MG63 (cell line): ENCODE data around the gene C2CD4C. TPM values are rescaled to one million over a fixed set of nuclear protein-coding genes. Genes with fewer than 3 reads are reported as not detected.
"Not testable (repeated sequence)": the region's sequence is repeated elsewhere in the genome, so short reads cannot be mapped to it uniquely, and the experiment has no call there.

Experiments used
- DNase-seq: peaks from one replicate; pipeline ENCODE4 v3.0.0-alpha.2; 2020
- H3K27me3 ChIP-seq: fragments of 250-450 bp; sonication (Bioruptor Pico); 2 replicates; pipeline ENCODE4 v1.5.1; 2020; ENCODE audit warnings: mild to moderate bottlenecking, moderate library complexity
- H3K36me3 ChIP-seq: fragments of 250-450 bp; sonication (Bioruptor Pico); 2 replicates; pipeline ENCODE4 v1.5.1; 2020; ENCODE audit warnings: mild to moderate bottlenecking, moderate library complexity
- H3K4me3 ChIP-seq: fragments of 250-450 bp; sonication (Bioruptor Pico); 2 replicates; pipeline ENCODE4 v1.5.1; 2020; ENCODE audit warnings: mild to moderate bottlenecking, moderate library complexity
- H3K9me3 ChIP-seq: fragments of 250-450 bp; sonication (Bioruptor Pico); 2 replicates; pipeline ENCODE4 v1.5.1; 2020; ENCODE audit warnings: mild to moderate bottlenecking, moderate library complexity
- total RNA-seq: library from RNA; depleted of rRNA; stranded (reverse); fragments of >200 nt; shearing (Covaris generic); gene quantifications from 2 replicates; pipeline ENCODE4 v1.2.3, GENCODE V29; 2014; ENCODE audit warnings: low replicate concordance; rRNA removed

C2CD4C gene, protein sequence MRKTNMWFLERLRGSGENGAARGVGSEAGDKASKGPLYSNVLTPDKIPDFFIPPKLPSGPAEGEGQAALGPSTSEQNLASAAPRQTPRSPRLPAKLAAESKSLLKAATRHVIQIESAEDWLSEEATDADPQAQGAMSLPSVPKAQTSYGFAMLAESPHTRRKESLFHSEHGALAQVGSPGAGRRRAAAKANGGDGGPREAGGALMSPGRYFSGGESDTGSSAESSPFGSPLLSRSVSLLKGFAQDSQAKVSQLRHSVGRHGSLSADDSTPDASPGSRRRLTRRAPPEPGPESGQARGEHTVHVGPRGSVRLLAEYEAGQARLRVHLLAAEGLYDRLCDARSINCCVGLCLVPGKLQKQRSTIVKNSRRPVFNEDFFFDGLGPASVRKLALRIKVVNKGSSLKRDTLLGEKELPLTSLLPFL
- total RNA-seq = not detected in 2 replicates

DNA sequence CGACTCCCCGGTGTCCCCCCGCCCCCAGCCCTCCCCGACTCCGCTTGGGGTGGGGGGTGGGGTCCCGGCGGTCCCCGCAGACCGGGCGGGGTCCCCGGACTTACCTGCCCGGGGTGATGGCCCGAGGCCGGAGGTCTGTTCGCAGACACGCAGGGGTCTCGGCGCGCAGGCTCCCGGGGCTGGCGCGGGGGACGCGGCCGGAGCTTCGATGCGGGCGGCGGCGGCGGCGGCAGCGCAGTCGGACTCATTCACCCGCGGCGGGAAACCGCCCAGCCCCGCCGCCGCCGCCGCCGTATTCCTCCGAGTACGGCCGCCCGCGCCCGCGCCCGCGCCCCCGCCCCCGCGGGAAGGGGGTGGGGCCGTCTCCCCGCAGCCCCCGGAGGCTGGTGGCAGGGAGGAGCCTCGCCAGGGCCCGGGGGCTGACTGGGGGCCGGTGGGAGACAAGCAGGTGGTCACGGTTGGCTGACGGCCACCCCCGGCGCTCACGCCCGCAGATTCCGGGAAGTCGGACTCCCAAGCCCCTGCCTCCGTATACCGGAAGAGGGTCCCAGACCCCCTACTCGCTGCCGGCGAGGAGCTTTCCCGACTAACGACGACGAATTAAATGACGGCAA lies at the start of gene C2CD4C:
Gene C2CD4C (minus strand): TSS at position 246 of the 614 bp plus-strand sequence. CDS start 786 bp downstream, outside the sequence.
- peak; percentile 15 for DNase-seq
- Histone ChIP-seq H3K27me3 (peaks cover 6% of the 10 kb centered on the region; the same call in 1 of the 2 replicates), H3K9me3 (no peaks in the 10 kb centered on the region)

GRCh38 chr19:458091-459042 lies 49.4 kb upstream of the C2CD4C start:
- no peak for DNase-seq
- no peaks in the 10 kb centered on the region for H3K36me3 ChIP-seq
- H3K27me3 ChIP-seq = no peaks in the 10 kb centered on the region
- no peak overlapping the region for H3K4me3 ChIP-seq
- no peaks in the 10 kb centered on the region for H3K9me3 ChIP-seq

More for the DNA sequence above, at the start of gene C2CD4C:
- H3K36me3 ChIP-seq = no peaks in the 10 kb centered on the region
- no peak within 1 kb of the TSS for H3K4me3 ChIP-seq

GRCh38 chr19:457636-458035 lies 48.7 kb upstream of the C2CD4C start:
- no peak for DNase-seq
- H3K4me3 ChIP-seq = no peak overlapping the region
- H3K27me3 ChIP-seq = no peaks in the 10 kb centered on the region
- H3K36me3 ChIP-seq = no peaks in the 10 kb centered on the region
- H3K9me3 ChIP-seq = no peaks in the 10 kb centered on the region

DNA sequence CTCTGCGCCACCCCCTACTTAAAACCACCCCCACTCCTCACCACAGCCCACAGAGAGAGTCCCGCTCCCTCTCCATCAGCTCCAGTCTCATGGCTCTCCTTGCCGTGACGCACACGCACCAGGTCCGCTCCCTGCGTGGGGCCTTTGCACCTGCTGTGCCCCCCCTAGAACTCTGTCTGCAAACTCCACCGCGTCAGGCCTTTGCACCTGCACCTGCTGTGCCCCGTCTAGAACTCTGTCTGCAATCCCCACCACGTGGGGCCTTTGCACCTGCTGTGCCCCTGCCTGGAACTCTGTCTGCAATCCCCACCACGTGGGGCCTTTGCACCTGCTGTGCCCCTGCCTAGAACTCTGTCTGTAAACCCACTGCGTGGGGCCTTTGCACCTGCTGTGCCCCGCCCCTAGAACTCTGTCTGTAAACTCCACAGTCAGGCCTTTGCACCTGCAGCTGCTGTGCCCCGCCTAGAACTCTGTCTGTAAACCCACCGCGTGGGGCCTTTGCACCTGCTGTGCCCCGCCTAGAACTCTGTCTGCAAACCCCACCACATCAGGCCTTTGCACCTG lies 47.7 kb upstream of the C2CD4C start:
- no peak for DNase-seq
- Histone ChIP-seq H3K36me3 (no peaks in the 10 kb centered on the region), H3K27me3 (no peaks in the 10 kb centered on the region), H3K9me3 (no peaks in the 10 kb centered on the region), H3K4me3 (no peak overlapping the region)

DNA sequence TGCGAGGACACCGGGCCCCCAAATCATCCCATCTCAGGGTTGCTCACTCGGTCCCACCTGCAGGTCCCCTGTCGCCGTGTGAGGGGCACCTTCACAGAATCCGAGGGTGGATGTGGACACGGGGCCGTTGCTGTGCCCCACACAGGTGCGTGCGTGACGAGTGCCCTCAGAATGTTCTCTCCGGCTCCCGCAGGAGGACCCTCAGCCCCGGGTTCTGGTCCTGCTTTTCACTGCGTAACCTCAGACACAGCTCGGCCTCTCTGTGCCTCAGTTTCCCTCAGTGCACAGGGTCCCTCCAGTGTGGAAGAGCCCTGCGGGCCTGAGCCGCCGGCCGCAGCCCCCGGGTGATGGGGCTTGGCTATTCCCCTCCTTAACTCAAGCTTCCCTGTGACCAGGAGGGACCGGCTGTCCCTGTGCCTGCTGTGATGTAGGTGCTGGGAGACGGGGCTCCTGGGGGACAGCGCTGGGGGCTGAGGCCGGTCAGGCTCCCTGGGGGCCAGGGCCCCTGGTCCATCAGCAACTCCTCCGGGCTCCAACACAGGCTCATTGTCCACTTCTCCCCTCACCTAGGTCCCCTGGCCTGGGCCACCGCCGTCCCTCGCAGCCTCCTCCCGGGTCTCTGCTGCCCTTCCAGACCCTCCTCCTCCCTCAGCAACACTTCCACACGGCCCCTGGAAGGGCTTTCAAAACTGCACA lies 47.1 kb upstream of the C2CD4C start:
- Histone ChIP-seq H3K9me3 (no peaks in the 10 kb centered on the region), H3K27me3 (no peaks in the 10 kb centered on the region), H3K36me3 (no peaks in the 10 kb centered on the region), H3K4me3 (no peak overlapping the region)
- no peak for DNase-seq

GRCh38 chr19:455031-455705 lies 46.2 kb upstream of the C2CD4C start:
- no peak for DNase-seq
- H3K27me3 ChIP-seq = no peaks in the 10 kb centered on the region
- no peaks in the 10 kb centered on the region for H3K9me3 ChIP-seq
- H3K36me3 ChIP-seq = no peaks in the 10 kb centered on the region
- no peak overlapping the region for H3K4me3 ChIP-seq

DNA sequence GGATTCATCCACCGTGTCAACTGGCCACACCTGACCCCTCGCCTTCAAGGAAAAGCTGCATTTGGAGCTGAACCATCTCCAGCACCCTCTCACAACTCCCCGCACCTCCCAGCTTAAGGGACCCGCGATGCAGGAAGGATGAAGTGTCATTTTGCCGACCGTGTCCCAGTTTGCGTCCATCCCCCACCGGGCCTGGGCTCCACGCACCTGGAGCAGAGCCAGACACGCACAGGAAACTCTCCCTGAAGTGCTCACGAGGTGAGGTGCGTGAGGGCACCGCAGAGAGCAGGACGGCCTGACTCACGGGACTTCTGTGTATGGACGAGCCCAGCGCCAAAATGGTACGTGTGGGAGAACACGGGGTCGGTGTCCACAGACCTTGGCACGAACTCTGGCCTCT lies 44.7 kb upstream of the C2CD4C start:
- Histone ChIP-seq H3K4me3 (no peak overlapping the region), H3K36me3 (no peaks in the 10 kb centered on the region), H3K27me3 (no peaks in the 10 kb centered on the region), H3K9me3 (no peaks in the 10 kb centered on the region)
- DNase-seq = no peak

DNA sequence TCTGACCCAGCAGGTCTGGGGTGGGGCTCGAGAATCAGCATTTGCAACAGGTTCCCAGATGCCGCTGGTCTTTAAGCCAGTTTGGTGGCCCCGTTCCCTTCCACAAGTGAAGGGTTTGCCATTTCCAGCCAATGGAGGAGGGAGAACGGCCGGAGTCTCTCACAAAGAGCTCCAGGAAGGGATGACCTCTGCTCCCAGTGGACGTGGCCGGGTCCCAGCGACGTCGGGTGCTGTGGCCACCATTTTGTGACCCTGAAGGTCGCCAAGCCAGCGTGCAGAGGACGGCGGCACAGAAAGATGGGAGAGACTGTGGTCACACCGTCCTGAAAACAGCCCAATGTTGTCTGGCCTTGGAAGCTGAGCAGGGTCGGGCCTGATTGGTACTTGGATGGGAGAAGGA lies 43.9 kb upstream of the C2CD4C start:
- no peak for DNase-seq
- no peaks in the 10 kb centered on the region for H3K9me3 ChIP-seq

GRCh38 chr19:450912-451481 lies 42.0 kb upstream of the C2CD4C start:
- H3K4me3 ChIP-seq, H3K36me3 ChIP-seq, DNase-seq, H3K27me3 ChIP-seq, H3K9me3 ChIP-seq: not testable (repeated sequence)

More for the DNA sequence above, 43.9 kb upstream of the C2CD4C start:
- Histone ChIP-seq H3K36me3 (no peaks in the 10 kb centered on the region), H3K27me3 (no peaks in the 10 kb centered on the region), H3K4me3 (no peak overlapping the region)

DNA sequence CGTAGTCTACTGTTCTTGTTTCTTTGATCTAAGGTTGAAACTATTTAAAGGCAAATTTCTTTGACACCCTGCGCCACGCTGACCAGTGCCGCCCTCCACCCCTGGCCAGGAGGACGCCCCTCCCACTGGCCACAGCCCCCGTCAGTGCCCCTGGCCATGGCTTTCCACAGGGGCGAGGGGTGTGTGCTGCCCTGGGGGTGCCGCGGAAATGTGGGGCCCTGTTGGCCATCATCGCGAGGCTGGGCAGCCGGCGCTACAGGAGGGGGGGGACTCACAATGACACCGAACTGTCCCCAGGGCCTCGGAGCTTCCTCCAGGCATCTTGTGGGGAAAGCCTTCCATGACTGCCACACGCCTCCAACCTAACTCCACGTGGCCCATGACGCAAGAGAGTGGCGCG lies 41.0 kb upstream of the C2CD4C start:
- no peak overlapping the region for H3K4me3 ChIP-seq
- H3K36me3 ChIP-seq = no peaks in the 10 kb centered on the region
- no peak for DNase-seq
- H3K27me3 ChIP-seq = no peaks in the 10 kb centered on the region
- no peaks in the 10 kb centered on the region for H3K9me3 ChIP-seq

DNA sequence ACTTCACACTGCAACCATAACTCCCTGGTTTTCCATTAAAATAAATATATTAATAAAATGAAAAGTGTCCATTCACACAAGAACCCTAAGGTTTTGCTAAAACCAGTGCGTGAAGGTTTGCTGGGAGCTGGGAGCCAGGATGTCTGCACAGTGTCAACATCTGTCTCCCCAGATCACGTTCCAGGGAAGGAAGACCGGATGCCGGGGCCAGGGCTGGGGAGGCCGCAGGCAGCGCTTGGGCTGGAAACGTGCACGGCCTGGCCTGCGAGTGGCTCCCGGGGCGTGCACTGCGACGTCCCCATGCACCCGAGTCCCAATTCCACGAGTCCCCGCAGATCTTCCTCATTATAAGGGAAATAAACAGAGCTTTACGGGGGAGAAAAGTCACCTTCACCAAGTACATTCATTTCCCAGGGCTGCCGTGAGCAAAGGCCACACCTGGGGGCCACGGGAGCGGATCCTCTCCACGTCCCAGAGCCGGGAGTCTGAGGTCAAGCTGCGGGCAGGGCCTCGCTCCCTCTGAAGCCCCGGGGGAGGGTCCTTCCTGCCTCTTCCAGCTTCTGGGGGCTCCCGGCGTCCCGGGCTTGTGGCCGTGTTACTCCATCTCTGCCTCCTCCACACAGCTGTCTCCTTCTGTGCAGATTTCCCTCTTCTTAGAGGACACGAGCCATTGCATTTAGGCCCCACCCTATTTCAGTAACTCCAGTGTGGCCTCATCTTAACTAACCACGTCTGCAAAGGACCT lies 39.0 kb upstream of the C2CD4C start:
- no peak for DNase-seq
- no peaks in the 10 kb centered on the region for H3K9me3 ChIP-seq
- H3K36me3 ChIP-seq = no peaks in the 10 kb centered on the region
- H3K4me3 ChIP-seq = no peak overlapping the region
- no peaks in the 10 kb centered on the region for H3K27me3 ChIP-seq

- Histone ChIP-seq H3K9me3 (no peaks in the 10 kb centered on the region), H3K27me3 (no peaks in the 10 kb centered on the region), H3K4me3 (no peak overlapping the region), H3K36me3 (no peaks in the 10 kb centered on the region)
- no peak for DNase-seq
Measured at GRCh38 chr19:447064-447426, 38.1 kb upstream of the C2CD4C start.

GRCh38 chr19:444677-445210 lies 35.8 kb upstream of the C2CD4C start:
- Histone ChIP-seq H3K4me3 (no peak overlapping the region), H3K9me3 (no peaks in the 10 kb centered on the region), H3K36me3 (no peaks in the 10 kb centered on the region), H3K27me3 (no peaks in the 10 kb centered on the region; the same call in 1 of the 2 replicates)
- no peak for DNase-seq

DNA sequence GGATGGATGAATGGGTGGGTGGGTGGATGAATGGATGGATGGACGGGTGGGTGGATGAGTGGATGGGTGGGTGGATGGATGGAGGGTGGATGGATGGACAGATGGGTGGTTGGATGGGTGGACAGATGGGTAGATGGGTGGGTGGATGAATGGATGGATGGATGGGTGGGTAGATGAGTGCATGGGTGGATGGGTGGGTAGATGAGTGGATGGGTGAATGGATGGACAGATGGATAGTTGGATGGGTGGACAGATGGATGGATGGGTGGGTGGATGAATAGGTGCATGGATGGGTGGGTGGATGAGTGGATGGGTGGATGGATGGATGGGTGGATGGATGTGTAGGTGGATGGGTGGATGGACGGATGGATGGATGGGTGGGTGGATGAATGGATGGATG lies 34.1 kb upstream of the C2CD4C start:
- H3K4me3 ChIP-seq = no peak overlapping the region
- no peaks in the 10 kb centered on the region for H3K36me3 ChIP-seq
- H3K27me3 ChIP-seq = no peaks in the 10 kb centered on the region; the same call in 1 of the 2 replicates
- H3K9me3 ChIP-seq = no peaks in the 10 kb centered on the region
- no peak for DNase-seq
